Thymus (tissue), 11 donors: ENCODE data around the gene VSTM4. TPM values are rescaled to one million over a fixed set of nuclear protein-coding genes. Genes with fewer than 3 reads are reported as not detected.
A peak's percentile ranks its signal among the peaks of the same experiment; 100 is the strongest.

Experiments
- DNase-seq, 9 donors: peaks; one replicate each; pipeline ENCODE4 v3.0.0-alpha.2; 2013; ENCODE audit warnings: low spot score in 9 of 9, low read depth in 6 of 9, missing footprints in 1 of 9
- H3K27ac ChIP-seq, 2 donors: one replicate each; pipeline ENCODE4 v1.5.1; 2013; ENCODE audit warnings: control low read depth in 1 of 2, low read depth in 1 of 2, low read length in 1 of 2, mild to moderate bottlenecking in 1 of 2, moderate library complexity in 1 of 2
- H3K27me3 ChIP-seq, 2 donors: one replicate each; pipeline ENCODE4 v1.5.1; 2013; ENCODE audit warnings: low read length in 1 of 2; ENCODE audit not compliant: control insufficient read depth in 2 of 2, insufficient read depth in 1 of 2
- H3K36me3 ChIP-seq, 2 donors: one replicate each; pipeline ENCODE4 v1.5.1; 2013; ENCODE audit warnings: low read length in 1 of 2, mild to moderate bottlenecking in 1 of 2, moderate library complexity in 1 of 2; ENCODE audit not compliant: control insufficient read depth in 2 of 2, insufficient read depth in 2 of 2
- H3K4me1 ChIP-seq, 2 donors: one replicate each; pipeline ENCODE4 v1.5.1; 2013; ENCODE audit warnings: low read length in 2 of 2; ENCODE audit not compliant: control insufficient read depth in 2 of 2, insufficient read depth in 2 of 2
- H3K4me3 ChIP-seq, 2 donors: one replicate each; pipeline ENCODE4 v1.5.1; 2013; ENCODE audit warnings: low read length in 2 of 2, control low read depth in 1 of 2, mild to moderate bottlenecking in 1 of 2
- H3K9me3 ChIP-seq, 2 donors: one replicate each; pipeline ENCODE4 v1.5.1; 2013; ENCODE audit warnings: low read length in 1 of 2, mild to moderate bottlenecking in 1 of 2; ENCODE audit not compliant: control insufficient read depth in 2 of 2, insufficient read depth in 1 of 2
- WGBS: extraction: QIAGEN DNeasy Blood & Tissue Kit; methylation state at CpG from one replicate; pipeline ENCODE4 v1.1.7; 2013; 5-methylcytosine and 5-hydroxymethylcytosine counted together
- polyA plus RNA-seq: library from polyadenylated mRNA; stranded (reverse); fragments of 200-250 nt; gene quantifications from one replicate; pipeline ENCODE4 v1.2.3, GENCODE V29; 2013
- total RNA-seq: library from RNA; stranded (reverse); fragments of 120-200 nt; gene quantifications from one replicate; pipeline ENCODE4 v1.2.4, GENCODE V29; 2013
- donor health status: healthy.

Gene VSTM4
- total and polyA plus RNA-seq, 2 donors: 2.3 to 3.4 TPM

GRCh38 chr10:49053053-49053997 lies 62.0 kb downstream of the VSTM4 start:
- H3K36me3 ChIP-seq: no peaks in the 10 kb centered on the region
- WGBS: 91% methylated on average over 11 of the region's 11 CpGs
- peak in 1 of 9 donors; percentile 9 for DNase-seq
- H3K27me3 ChIP-seq: no peaks in the 10 kb centered on the region
- H3K4me3 ChIP-seq: no peak overlapping the region
- no peaks in the 10 kb centered on the region for H3K9me3 ChIP-seq
- H3K4me1 ChIP-seq: peaks cover 2 to 7% of the 10 kb centered on the region in 2 donors
- H3K27ac ChIP-seq: peak overlapping the region in 1 of 2 donors; percentile 26

DNA sequence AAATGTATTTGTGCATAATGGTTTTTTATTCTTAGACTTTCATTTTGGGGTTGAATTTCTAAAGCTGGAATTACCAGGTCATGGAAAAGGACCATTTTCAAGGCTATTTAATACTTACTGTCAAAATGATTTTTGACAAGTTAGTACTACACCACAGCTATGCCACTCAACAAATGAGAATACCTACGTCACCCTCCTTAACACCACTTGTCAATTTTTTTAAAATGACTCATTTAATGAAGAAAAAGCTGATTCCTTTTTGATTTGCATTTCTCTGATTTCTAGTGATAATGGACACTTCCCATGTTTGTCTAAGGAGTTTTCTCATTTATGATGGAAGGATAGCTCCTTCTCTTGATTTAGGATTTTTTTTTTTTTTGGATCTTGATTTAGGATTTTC lies 63.3 kb downstream of the VSTM4 start:
- Histone ChIP-seq H3K4me3 (no peak overlapping the region), H3K36me3 (no peaks in the 10 kb centered on the region), H3K4me1 (peaks cover 2 to 5% of the 10 kb centered on the region in 2 donors), H3K27ac (no peak overlapping the region), H3K27me3 (no peaks in the 10 kb centered on the region), H3K9me3 (no peaks in the 10 kb centered on the region)
- WGBS: 91% methylated on average over 1 of the region's 1 CpG
- no peak for DNase-seq

GRCh38 chr10:49050906-49051305 lies 64.4 kb downstream of the VSTM4 start:
- peaks cover 2 to 5% of the 10 kb centered on the region in 2 donors for H3K4me1 ChIP-seq
- no peaks in the 10 kb centered on the region for H3K27me3 ChIP-seq
- H3K36me3 ChIP-seq: no peaks in the 10 kb centered on the region
- no peaks in the 10 kb centered on the region for H3K9me3 ChIP-seq
- 94% methylated on average over 3 of the region's 3 CpGs for WGBS
- no peak for DNase-seq
- H3K4me3 ChIP-seq: no peak overlapping the region
- H3K27ac ChIP-seq: no peak overlapping the region

- H3K4me3 ChIP-seq: no peak overlapping the region
- 96% methylated on average over 2 of the region's 2 CpGs for WGBS
- H3K27me3 ChIP-seq: no peaks in the 10 kb centered on the region
- H3K9me3 ChIP-seq: no peaks in the 10 kb centered on the region
- peaks cover 2 to 5% of the 10 kb centered on the region in 2 donors for H3K4me1 ChIP-seq
- H3K27ac ChIP-seq: no peak overlapping the region
- DNase-seq: no peak
- no peaks in the 10 kb centered on the region for H3K36me3 ChIP-seq
Observed at GRCh38 chr10:49050366-49050765, 65.0 kb downstream of the VSTM4 start.

DNA sequence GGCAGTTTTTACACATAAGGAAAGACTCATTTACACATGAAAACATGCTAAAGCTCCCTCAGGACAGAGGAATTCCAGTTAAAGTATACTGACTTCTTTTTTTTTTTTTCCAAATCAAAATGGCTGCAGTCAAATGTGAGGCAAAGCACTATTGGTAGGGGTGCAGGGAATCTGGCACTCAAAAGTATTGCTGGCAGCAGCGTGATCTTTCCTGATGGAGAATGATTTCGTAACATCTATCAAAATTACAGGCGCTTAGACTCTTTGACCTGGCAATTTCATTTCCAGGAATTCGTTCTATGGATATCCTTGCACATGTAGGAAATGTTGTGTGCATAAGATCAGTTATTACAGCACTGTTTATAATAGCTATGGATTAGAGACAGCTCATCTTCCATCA lies 65.7 kb downstream of the VSTM4 start:
- no peak for DNase-seq
- WGBS: 94% methylated on average over 4 of the region's 4 CpGs
- Histone ChIP-seq H3K9me3 (no peaks in the 10 kb centered on the region), H3K4me3 (no peak overlapping the region), H3K27ac (no peak overlapping the region), H3K36me3 (no peaks in the 10 kb centered on the region), H3K4me1 (peaks cover 2 to 5% of the 10 kb centered on the region in 2 donors), H3K27me3 (no peaks in the 10 kb centered on the region)

DNA sequence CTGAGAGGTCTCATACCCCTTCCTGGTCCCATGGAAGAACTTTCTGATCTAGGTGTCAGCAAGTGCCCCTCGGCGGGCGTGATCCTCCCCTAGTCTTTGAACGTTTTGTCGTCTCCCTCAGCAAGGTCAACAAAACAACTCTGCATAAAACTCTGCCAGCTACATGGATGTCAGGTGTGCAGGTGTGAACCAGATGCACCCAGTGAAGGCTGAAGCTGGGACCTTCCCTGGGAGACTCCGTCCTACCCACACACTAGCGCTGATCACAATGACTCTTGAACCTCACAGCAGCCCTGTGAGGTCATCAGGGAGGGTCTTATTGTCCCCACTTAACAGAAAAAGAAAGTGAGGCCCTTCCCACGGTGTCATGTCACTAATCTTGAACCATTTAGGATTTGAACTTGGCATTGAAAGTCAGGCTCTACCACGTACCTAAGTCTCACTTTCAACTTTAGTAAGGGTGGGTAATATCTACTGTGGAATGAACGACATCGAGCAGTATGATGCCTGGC lies 68.1 kb downstream of the VSTM4 start:
- WGBS: 96% methylated on average over 11 of the region's 11 CpGs
- no peak overlapping the region for H3K27ac ChIP-seq
- DNase-seq: no peak
- H3K4me3 ChIP-seq: no peak overlapping the region
- no peaks in the 10 kb centered on the region for H3K36me3 ChIP-seq
- no peaks in the 10 kb centered on the region for H3K9me3 ChIP-seq
- H3K4me1 ChIP-seq: no peaks in the 10 kb centered on the region
- H3K27me3 ChIP-seq: no peaks in the 10 kb centered on the region

DNA sequence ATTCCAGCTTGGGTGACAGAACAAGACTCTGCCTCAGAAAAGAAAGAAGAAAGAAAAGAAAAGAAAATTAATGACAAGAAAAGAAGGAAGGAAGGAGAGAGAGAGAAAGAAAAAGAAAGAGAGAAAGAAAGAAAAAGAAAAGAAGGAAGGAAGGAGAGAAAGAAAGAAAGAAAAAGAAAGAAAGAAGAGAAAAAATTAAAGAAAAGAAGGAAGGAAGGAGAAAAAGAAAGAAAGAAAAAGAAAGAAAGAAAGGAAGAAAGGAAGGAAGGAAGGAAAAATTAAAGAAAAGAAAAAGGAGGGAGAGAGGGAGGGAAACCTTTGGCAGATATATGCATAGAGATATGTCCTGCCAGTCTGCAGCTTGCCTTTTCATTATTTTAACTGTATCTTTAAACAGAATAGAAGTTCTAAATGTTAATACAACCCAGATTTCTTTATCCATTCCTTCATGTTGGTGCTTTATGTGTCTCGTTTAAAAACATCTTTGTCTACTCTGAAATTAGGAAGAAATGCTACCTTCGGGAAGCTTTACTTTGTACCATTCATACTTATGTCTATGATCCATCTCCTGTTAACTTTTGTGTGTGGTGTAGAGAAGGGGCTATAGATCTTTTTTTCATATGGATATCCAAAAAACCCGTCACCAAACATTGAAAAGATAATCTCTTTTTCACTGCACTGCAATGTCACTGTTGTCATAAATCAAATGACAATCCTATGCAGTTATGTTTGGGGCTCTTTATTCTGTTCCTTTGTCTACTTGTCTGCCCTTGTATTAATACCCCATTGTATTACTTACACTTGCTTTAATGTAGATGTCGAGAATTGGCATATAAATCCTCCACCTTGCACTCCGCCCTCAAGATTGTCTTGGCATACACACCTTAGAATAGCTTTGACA lies 70.8 kb downstream of the VSTM4 start:
- H3K4me3 ChIP-seq: no peak overlapping the region
- H3K4me1 ChIP-seq: no peaks in the 10 kb centered on the region
- no peak overlapping the region for H3K27ac ChIP-seq
- no peaks in the 10 kb centered on the region for H3K9me3 ChIP-seq
- no peaks in the 10 kb centered on the region for H3K27me3 ChIP-seq
- no peak for DNase-seq
- no peaks in the 10 kb centered on the region for H3K36me3 ChIP-seq
- 94% methylated on average over 5 of the region's 5 CpGs for WGBS

DNA sequence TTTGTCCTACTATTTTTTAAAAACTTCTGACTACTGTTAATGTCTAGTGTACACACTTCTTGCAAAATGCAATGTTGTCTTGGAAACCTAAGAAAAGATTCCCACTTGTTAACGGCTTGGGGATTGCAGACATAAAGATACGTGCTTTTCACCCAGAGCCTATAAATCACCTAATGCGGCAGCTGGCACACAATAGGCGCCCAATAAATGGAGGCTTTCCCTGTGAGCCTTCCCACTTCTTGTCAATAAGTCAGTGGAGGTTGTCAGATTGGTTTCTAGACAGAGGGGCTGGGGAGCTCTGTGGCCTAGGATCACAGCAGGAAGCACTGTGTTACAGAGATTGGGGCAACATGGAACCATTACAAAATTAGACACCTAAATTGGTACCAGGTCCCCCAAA lies 74.7 kb downstream of the VSTM4 start:
- H3K4me1 ChIP-seq: peaks cover 0 to 10% of the 10 kb centered on the region in 2 donors
- no peak overlapping the region for H3K4me3 ChIP-seq
- no peak overlapping the region for H3K27ac ChIP-seq
- no peak for DNase-seq
- 98% methylated on average over 4 of the region's 4 CpGs for WGBS
- H3K36me3 ChIP-seq: no peaks in the 10 kb centered on the region
- no peaks in the 10 kb centered on the region for H3K9me3 ChIP-seq
- no peaks in the 10 kb centered on the region for H3K27me3 ChIP-seq

GRCh38 chr10:49039409-49039808 lies 75.9 kb downstream of the VSTM4 start:
- Histone ChIP-seq H3K27me3 (no peaks in the 10 kb centered on the region), H3K9me3 (no peaks in the 10 kb centered on the region), H3K36me3 (no peaks in the 10 kb centered on the region), H3K4me1 (peaks cover 0 to 17% of the 10 kb centered on the region in 2 donors), H3K4me3 (no peak overlapping the region), H3K27ac (no peak overlapping the region)
- WGBS: 94% methylated on average over 7 of the region's 7 CpGs
- no peak for DNase-seq
